HG03558 (cell line): ENCODE data around the gene ZNF679.
"Not testable (repeated sequence)": the region's sequence is repeated elsewhere in the genome, so short reads cannot be mapped to it uniquely, and the experiment has no call there.

ENCODE experiments used
- ATAC-seq: cut with Tn5 transposase; IDR thresholded peaks from one replicate; pipeline ENCODE4 v1.9.1; 2021; ENCODE audit warnings: moderate number of reproducible peaks; ENCODE audit not compliant: unreplicated experiment; ENCODE audit errors: extremely low read depth

Gene ZNF679

DNA sequence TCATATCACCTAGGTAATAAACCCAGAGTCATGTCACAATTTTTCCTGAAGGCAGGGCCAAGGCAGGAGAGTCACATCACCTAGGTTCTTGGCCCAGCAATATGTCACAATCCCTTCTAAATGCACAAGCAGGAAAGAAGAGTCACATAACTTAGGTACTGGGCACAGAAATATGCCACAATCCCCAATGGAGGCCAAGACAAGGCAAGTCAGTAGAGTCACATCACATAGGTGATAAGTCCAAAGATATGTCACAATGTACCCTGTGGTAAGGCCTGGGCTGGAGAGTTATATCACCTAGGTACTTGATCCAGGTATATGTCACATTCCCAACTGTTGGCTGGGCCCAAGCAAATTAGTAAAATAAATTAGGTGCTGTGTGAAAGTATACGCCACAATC lies at the start of gene ZNF679:
TSS of gene ZNF679 (plus strand) at position 301 of the 400 bp plus-strand sequence. CDS start 20,644 bp downstream, outside the sequence.
- not testable (repeated sequence) for ATAC-seq

DNA sequence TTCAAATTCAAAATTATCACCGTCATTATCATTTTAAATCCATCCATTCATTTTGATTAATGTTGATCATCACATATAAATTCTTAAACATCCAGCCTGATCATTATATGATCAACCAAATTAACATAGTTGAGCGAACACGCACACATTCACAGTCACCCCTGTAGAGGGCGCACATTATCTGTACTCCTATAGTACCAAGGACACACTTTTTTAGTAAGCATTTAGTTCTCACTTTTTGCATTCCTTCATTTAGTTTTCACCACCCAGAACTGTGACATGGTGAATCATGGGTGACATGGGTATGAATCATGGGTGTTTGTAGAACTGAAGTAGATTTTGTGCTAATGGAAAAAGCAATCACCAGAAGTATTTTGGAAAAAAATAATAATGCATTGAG lies 47.3 kb upstream of the ZNF679 start:
- ATAC-seq = no peak

DNA sequence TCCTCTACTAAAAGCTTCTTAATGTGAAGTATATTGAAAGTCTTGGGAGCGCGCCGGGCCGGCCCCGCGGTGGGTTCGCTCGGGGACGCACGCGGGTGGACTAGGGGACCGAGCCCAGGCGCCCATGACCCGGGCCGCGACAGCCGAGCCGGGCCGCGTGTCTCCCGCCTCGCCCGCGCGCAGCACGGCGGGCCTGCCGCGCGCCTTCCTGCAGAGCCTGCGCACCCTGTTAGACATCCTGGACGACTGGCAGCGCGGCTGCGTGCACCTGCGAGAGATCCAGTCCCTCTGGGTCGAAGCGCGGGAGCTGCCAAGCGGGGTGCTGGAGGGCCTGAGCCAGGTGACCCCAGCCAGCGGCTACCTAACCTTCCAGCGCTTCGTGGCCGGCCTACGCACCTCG lies 46.7 kb upstream of the ZNF679 start:
- ATAC-seq = no peak

DNA sequence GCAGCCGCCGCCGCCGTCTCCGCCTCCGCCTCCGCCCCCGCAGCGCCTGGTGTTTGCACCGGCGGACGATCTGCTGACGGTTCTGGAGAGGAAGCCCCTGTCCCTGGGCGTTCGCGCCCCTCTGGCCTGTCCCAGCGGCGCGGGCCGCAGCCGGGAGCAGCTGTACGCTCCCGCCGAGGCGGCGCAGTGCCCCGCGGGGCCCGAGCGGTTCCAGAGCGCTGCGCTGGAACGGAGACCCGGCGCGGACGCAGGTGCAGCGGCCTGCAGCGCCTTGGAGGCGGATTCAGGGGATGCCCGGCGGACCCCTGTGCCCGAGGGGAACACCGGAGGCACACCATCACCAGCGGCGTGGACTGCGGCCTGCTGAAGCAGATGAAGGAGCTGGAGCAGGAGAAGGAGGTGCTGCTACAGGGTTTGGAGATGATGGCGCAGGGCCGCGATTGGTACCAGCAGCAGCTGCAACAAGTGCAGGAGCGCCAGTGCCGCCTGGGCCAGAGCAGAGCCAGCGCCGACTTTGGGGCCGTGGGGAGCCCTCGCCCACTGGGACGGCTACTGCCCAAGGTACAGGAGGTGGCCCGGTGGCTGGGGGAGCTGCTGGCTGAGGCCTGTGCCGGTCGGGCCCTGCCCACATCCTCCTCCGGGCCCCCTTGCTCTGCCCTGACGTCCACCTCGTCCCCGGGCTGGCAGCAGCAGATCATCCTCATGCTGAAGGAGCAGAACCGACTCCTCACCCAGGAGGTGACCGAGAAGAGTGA lies 46.1 kb upstream of the ZNF679 start:
- ATAC-seq = no peak

DNA sequence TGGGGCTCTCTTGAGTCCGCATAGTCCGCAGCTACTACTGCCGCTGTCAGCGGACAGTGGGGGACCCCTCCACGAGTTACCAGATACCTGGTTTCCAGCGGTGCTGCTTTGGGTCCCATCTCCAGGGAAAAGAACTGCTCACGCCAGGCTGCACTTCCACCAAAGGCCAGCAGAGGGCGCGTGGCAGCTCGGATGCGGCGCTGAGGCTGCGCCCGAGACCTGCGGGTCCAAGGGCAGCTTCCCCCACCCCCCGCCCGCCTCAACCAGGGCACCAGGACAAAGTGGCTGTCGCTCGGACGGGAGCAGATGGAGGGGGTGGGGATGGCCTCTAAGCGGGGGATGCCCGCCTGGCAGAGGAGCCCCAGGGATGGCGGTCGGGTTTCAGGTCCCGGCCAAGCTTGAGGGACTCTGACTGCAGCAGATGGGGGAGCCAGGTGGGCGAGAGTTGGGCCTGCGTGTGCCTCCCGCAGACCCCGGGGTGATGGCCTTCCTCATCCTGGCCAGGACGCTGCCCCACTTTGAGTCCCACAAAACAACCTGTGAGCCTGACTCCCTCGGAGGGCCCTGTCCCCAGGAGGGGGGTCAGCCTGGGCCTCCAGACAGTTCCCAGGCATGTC lies 45.0 kb upstream of the ZNF679 start:
- no peak for ATAC-seq

DNA sequence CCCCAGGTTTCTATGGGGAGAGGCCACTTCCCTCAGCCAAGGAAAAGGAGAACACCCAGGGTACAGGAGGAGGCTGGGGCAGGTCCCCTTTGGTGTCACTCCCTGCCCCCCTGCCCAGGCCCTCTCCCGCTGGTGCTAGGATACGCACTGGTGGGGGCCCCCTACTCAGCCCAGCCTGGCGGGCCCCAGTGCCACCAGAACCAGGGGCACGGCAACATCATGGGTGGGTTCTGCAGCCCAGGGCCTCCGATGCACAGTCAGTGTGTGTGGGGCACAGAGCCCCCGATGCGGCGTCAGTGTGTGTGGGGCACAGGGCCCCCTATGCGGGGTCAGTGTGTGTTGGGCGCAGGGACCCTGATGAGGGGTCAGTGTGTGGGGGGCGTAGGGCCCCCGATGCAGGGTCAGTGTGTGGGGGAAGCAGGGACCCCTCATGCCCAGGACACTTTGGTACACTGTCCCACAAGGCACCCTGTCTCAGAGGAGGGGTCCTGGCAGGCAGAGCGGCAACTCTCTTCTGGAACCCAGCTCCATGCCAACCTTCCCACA lies 44.4 kb upstream of the ZNF679 start:
- ATAC-seq = no peak

DNA sequence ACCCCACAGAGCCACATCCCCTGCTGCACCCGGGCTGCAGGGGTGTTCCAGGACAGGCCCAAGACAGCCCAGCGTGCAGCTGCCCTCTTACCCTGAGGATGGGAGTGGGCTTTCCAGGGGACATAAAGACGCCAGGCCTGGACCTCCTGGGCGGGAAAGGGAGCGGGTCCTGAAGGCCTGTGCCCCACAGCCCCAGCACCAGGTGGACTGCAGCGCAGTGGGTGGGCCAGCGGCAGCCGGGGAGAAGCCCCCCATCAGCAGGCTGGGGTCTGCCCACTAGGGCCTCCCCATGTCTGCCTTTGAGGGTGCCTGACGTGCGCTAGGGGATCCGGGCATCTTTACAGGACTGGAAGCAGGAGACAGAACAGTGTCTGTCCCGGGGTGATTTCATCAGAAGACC lies 43.9 kb upstream of the ZNF679 start:
- no peak for ATAC-seq

DNA sequence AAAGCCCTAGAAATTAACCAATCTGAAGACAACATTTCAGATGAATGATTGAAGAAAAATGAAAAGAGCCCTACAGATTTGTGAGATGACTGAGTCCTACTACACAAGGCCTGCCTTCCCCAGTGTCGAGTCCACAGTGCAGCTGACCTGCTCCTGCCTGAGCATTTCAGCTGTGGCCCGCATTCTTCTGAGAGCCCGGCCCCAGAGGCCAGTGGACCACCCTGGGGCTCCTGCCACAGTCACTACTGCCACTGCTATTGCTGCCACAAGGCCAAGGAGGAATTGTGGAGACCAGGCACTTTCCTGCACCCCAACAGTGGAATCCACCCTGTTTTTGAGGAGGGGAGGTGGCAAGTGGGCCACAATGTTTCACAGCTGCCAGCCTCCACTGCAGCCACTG lies 40.9 kb upstream of the ZNF679 start:
- no peak for ATAC-seq

DNA sequence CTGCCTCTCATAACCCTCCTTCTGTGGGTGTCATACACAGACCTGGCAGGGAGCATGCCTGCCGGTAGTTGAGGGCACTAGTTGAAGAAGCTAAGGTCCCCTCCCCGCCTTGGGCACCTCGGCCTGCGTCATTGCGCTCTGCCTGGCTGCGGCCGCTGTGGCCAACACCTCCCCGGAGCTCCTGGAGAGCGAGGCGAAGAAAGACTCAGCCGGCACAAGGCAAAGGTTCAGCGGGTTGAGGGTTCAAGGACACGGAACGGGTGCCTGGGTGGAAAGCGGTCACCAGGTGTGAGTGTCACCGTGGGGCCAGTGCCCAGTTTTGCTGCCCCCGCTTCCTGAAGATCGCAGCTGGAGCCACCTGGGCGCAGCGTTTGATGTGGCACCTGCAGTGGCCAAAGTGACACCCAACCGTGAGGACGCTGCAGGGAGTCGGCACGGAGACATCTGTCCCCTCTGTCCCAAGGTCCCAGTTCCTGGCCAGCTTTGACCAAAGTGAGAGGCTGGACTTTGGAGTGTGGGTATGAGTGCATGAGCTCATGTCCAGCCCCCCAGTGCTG lies 36.0 kb upstream of the ZNF679 start:
- ATAC-seq = no peak

DNA sequence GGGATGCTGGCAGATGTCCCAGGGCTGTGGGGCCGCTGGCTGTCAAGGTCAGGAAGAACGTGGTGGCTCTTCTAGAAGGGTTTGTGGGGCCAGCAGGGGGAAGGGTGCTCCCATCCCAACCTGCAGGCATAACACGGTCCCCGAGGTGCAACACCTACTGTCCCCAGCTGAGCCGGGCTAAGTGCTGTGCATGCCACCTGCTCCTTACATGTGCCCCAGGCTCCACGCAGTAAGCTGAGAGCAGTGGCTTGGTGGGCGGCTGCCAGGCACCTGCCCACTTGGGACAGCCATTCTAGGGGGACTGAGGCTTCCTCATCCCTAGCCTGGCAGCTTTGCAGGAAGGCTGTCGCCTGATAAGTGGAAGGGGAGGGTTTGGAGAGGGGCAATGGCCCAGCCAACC lies 35.5 kb upstream of the ZNF679 start:
- no peak for ATAC-seq

DNA sequence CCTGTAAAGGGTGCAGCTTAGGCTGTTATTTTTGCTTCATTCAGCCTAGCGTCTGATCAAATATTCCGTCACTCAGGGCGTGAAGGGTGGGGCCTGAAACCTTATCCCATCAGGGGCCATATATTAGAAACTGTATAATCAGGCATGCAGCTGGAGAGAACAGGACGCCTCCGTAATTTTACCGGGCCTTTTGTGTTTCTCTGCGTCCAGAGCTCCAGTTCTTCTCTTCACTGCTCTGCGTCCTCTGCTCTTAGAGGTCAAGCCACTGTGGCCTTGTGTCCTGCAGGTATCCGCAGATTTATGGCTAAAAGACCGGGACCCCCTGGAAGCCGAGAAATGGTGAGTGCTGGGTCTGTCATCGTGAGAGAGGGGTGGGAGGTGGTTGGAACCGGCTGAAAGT lies 21.4 kb upstream of the ZNF679 start, which contains the start of gene ZNF735:
TSS of gene ZNF735 (plus strand) at position 301 of the 400 bp plus-strand sequence. CDS start at position 301, 0 bp downstream.
- no peak for ATAC-seq

DNA sequence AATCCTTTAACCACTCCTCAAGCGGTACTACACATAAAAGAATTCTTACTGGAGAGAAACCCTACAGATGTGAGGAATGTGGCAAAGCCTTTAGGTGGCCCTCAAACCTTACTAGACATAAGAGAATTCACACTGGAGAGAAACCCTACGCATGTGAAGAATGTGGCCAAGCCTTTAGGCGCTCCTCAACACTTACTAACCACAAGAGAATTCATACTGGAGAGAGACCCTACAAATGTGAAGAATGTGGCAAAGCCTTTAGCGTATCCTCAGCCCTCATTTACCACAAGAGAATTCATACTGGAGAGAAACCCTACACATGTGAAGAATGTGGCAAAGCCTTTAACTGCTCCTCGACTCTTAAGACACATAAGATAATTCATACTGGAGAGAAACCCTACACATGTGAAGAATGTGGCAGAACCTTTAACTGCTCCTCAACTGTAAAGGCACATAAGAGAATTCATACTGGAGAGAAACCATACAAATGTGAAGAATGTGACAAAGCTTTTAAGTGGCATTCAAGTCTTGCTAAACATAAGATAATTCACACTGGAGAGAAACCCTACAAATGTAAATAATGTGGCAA lies 8.5 kb upstream of the ZNF679 start:
- not testable (repeated sequence) for ATAC-seq

DNA sequence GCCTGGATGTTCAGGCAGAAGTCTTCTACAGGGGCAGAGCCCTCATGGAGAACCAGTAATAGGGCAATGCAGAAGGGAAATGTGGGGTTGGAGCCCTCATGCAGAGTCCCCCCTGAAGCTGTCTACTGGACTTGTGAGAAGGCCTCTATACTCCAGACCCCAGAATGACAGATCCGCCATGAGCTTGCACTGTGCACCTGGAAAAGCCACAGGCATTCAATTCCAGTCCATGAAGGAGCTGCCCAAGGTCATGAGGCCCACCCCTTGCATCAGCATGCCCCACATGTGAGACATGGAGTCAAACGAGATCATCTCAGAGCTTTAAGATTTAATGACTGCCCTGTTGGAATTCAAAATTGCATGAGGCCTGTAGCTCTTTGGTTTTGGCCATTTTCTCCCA lies 4.9 kb upstream of the ZNF679 start:
- no peak for ATAC-seq

DNA sequence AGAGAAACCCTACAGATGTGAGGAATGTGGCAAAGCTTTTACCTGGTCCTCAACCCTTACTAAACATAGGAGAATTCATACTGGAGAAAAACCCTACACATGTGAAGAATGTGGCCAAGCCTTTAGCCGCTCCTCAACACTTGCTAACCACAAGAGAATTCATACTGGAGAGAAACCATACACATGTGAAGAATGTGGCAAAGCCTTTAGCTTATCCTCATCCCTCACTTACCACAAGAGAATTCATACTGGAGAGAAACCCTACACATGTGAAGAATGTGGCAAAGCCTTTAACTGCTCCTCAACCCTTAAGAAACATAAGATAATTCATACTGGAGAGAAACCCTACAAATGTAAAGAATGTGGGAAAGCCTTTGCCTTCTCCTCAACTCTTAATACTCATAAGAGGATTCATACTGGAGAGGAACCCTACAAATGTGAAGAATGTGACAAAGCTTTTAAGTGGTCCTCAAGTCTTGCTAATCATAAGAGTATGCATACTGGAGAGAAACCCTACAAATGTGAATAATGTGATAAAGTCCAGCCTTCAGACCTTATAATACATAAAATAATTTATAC lies 38.2 kb downstream of the ZNF679 start:
- no peak for ATAC-seq

DNA sequence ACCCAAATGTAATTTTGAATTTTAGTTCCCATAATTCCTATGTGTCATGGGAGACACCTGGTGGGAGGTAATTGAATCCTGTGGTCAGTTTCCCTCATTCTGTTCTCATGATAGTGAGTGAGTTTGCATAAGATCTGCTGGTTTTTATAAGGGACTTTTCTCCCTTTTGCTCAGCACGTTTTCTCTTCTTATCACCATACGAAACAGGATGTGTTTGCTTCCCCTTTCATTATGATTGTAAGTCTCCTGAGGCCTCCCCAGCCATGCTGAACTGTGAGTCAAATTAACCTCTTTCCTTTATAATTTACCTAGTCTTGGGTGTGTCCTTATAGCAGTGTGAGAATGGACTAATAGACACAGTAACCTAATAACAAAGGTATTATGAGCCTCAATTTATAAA lies 49.4 kb downstream of the ZNF679 start:
- no peak for ATAC-seq

DNA sequence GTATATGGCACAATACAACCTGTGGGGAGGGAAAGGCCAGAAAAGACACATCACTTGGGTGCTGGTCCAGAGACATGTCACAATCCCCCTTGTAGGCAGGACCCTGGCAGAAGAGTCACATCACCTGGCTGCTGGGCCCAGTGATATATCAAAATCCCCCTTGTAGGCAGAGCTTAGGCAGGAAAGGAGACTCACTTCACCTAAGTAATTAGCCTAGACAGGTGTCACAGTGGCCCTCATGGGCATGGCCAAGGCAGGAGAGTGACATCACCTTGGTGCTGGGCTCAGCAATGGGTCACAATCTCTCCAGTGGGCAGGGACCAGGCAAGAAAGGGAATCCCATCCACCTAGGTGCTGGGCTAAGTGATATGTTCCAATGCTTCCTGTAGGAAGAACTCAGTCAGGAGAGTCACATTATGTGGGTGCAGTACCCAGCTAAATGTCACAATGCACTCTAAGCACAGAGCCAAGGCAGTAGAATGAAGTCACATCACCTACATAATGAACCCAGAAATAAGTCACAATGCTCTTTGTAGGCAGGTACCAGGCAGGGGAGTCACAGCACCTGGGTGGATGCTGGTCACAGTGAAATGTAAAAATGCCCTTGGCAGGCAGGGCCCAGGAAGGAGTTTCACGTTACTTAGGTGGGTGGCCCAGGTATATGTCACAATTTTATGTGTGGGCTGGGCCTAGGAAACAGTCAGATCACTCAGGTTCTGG lies 66.6 kb downstream of the ZNF679 start:
- no peak for ATAC-seq

DNA sequence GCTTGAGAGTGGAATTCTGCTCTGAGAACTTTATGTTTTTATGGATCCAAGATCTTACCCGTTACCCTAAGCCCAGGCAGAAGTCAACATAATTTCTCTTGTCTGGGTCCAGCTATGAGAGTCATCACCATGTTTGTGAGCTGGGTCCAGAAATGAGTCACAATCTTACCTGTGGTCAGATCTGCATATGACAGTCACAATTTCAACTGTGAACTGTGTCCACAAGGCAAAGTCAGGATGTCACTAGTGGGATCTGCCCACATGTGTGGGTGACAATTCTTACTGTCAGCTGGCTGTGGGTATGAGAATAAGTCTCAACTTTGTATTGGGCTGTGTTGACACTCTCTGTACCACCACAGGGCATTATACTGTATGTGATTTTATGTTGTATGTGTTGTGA lies 69.1 kb downstream of the ZNF679 start:
- ATAC-seq = not testable (repeated sequence)

DNA sequence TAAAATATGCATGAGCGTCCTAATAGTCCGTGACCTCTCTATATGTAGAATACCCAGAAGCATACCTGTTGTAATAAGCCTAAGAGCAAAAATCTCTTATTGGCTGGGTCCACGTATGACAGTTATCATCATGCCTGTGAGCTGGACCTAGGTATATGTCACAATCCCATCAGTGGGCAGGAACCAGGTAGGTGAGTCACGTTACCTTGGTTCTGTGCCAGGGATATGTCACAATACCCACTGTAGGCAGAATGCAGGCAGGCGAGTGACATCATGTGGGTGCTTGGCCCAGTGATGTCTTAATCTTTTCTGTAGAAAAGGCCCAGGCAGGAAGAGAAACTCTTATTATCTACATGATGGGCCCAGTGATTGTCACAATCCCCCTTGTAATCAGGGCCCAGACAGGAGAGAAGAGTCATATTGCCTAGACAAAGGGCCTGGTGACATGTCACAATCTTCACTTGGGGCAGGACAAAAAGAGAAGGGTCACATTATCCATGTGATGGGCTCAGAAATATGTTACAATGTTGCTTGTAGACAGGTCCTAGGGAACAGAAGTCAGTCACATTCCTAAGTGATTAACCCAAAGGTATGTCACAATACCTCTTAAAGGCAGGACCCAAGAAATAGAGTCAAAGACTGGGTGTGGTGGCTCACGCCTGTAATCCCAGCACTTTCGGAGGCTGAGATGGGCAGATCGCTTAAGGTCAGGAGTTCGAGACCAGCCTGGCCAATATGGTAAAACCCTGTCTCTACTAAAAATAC lies 72.5 kb downstream of the ZNF679 start:
- ATAC-seq = no peak
